OCI-LY1 (cell line): ENCODE data around the gene FAIM2.

Source experiments
- H2AFZ ChIP-seq: fragments of 200-600 bp; sonication (generic), shearing (Covaris generic); 2 replicates; pipeline ENCODE4 v1.6.0; 2014; ENCODE audit warnings: antibody characterized with exemption, mild to moderate bottlenecking, low read length
- H3F3A ChIP-seq: fragments of 200-600 bp; sonication (generic), shearing (Covaris generic); 2 replicates; pipeline ENCODE4 v1.6.0; 2014; ENCODE audit warnings: mild to moderate bottlenecking, antibody characterized with exemption, low read length, moderate library complexity; ENCODE audit not compliant: insufficient read depth
- H3K27ac ChIP-seq: fragments of 200-600 bp; sonication (generic); 2 replicates; pipeline ENCODE4 v1.5.1; 2014; ENCODE audit warnings: low read length, mixed run types, mild to moderate bottlenecking, low read depth; ENCODE audit not compliant: poor library complexity, severe bottlenecking
- H3K27me3 ChIP-seq: fragments of 200-600 bp; sonication (generic); 2 replicates; pipeline ENCODE4 v1.6.0; 2014; ENCODE audit warnings: antibody characterized with exemption, mild to moderate bottlenecking, low read length, moderate library complexity; ENCODE audit not compliant: insufficient read depth
- H3K36me3 ChIP-seq: fragments of 200-600 bp; sonication (generic); 2 replicates; pipeline ENCODE4 v1.6.1; 2014; ENCODE audit warnings: mild to moderate bottlenecking, antibody characterized with exemption, low read length, moderate library complexity, mixed read lengths; ENCODE audit not compliant: insufficient read depth
- H3K4me1 ChIP-seq: fragments of 200-600 bp; sonication (generic); 2 replicates; pipeline ENCODE4 v1.5.1; 2014; ENCODE audit warnings: mild to moderate bottlenecking, low read length, moderate library complexity; ENCODE audit not compliant: insufficient read depth, severe bottlenecking
- H3K4me2 ChIP-seq: fragments of 200-600 bp; sonication (generic), shearing (Covaris generic); 2 replicates; pipeline ENCODE4 v1.6.1; 2014; ENCODE audit warnings: low read length
- H3K4me3 ChIP-seq: fragments of 200-600 bp; sonication (generic); 2 replicates; pipeline ENCODE4 v1.5.1; 2014; ENCODE audit warnings: low read length, low read depth, mild to moderate bottlenecking, mixed read lengths; ENCODE audit not compliant: poor library complexity, severe bottlenecking
- H3K79me2 ChIP-seq: fragments of 200-600 bp; shearing (Covaris generic); 2 replicates; pipeline ENCODE4 v1.6.1; 2016; ENCODE audit warnings: mixed run types, low read length, mixed read lengths; ENCODE audit not compliant: insufficient read depth
- H3K9ac ChIP-seq: fragments of 200-600 bp; sonication (generic), shearing (Covaris generic); 2 replicates; pipeline ENCODE4 v1.6.1; 2014; ENCODE audit warnings: mild to moderate bottlenecking, low read length, mixed read lengths
- H3K9me2 ChIP-seq: fragments of 200-600 bp; sonication (generic), shearing (Covaris generic); 2 replicates; pipeline ENCODE4 v1.6.1; 2014; ENCODE audit warnings: low read depth, mild to moderate bottlenecking, low read length, mixed read lengths
- H3K9me3 ChIP-seq: fragments of 200-600 bp; shearing (Covaris generic); 2 replicates; pipeline ENCODE4 v1.6.1; 2014; ENCODE audit warnings: low read length, mixed read lengths
- H4K20me1 ChIP-seq: fragments of 200-600 bp; sonication (generic), shearing (Covaris generic); 2 replicates; pipeline ENCODE4 v1.6.0; 2016; ENCODE audit warnings: mild to moderate bottlenecking, low read length; ENCODE audit not compliant: insufficient read depth
- EZH2 ChIP-seq: fragments of 200-600 bp; sonication (generic), shearing (Covaris generic); IDR thresholded peaks from 2 replicates; pipeline ENCODE4 v1.8.0; 2017; ENCODE audit warnings: borderline replicate concordance, mixed run types, mild to moderate bottlenecking, antibody characterized with exemption, low read length, moderate library complexity, mixed read lengths
- TF ChIP-seq, protein P1 (sequence below): fragments of 200-600 bp; sonication (generic), shearing (Covaris generic); IDR thresholded peaks from 2 replicates; pipeline ENCODE4 v1.5.1; 2017; ENCODE audit warnings: mild to moderate bottlenecking, antibody characterized with exemption, low read length, moderate library complexity, mixed read lengths

The FAIM2 gene

DNA sequence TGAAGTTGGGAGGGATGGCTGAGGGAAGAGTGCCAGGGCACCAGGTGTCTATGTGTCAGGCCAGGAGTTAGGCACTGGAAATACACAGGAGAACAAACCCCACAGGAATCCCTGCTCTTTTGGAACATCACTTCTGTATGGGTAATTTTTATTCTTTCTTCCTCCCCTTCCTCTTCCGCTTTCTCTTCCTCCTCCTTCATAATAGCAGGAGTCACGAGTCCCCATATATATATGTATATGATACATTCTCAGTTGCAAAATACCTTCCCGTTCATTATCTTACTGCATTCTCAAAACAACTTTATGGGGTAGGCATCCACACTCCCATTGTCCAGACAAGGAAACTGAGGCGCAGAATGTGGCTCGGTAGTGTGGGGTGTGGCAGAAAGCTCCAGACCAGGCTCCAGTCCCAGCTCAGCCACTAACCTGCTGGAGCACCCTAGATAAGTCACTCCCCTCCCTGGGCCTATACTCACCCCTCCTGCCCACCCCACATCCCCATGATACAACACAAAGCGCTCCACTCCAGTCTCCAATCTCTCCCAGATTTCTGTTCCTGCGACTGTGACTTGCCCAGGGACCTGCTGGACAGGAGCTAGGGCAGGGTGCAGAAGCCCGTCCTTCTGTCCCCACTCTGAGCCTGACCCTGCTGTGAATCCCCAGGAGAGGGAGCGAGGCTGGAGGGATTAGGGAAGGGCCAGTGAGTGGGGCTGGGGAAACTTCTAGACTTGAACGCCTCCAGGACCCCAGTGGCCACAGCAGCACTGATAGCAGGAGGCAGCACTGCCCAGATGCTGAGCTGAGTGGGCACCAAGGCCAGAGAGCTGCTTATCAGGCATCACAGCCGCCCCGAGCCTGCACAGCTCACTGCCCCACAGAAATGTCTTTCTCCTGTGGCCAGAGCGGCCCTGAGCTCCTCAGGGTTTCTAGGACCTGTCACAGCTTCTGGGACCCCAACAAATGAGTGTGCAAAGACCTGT lies 45.5 kb upstream of the FAIM2 start:
- no peaks in the 10 kb centered on the region for H3K9me2 ChIP-seq
- TF ChIP-seq EZH2, result no peak
- TF ChIP-seq, protein P1, sequence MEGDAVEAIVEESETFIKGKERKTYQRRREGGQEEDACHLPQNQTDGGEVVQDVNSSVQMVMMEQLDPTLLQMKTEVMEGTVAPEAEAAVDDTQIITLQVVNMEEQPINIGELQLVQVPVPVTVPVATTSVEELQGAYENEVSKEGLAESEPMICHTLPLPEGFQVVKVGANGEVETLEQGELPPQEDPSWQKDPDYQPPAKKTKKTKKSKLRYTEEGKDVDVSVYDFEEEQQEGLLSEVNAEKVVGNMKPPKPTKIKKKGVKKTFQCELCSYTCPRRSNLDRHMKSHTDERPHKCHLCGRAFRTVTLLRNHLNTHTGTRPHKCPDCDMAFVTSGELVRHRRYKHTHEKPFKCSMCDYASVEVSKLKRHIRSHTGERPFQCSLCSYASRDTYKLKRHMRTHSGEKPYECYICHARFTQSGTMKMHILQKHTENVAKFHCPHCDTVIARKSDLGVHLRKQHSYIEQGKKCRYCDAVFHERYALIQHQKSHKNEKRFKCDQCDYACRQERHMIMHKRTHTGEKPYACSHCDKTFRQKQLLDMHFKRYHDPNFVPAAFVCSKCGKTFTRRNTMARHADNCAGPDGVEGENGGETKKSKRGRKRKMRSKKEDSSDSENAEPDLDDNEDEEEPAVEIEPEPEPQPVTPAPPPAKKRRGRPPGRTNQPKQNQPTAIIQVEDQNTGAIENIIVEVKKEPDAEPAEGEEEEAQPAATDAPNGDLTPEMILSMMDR, result no peak
- no peaks in the 10 kb centered on the region for H3K9me3 ChIP-seq
- H3K27me3 ChIP-seq, result peaks cover 5% of the 10 kb centered on the region
- no peak overlapping the region for H3K27ac ChIP-seq
- H3K4me2 ChIP-seq, result no peak overlapping the region
- no peaks in the 10 kb centered on the region for H3K36me3 ChIP-seq
- H3K79me2 ChIP-seq, result no peaks in the 10 kb centered on the region
- H4K20me1 ChIP-seq, result no peaks in the 10 kb centered on the region
- no peaks in the 10 kb centered on the region for H3F3A ChIP-seq
- no peak overlapping the region for H3K9ac ChIP-seq
- H2AFZ ChIP-seq, result no peak overlapping the region
- no peak overlapping the region for H3K4me3 ChIP-seq
- peaks cover 6% of the 10 kb centered on the region for H3K4me1 ChIP-seq

DNA sequence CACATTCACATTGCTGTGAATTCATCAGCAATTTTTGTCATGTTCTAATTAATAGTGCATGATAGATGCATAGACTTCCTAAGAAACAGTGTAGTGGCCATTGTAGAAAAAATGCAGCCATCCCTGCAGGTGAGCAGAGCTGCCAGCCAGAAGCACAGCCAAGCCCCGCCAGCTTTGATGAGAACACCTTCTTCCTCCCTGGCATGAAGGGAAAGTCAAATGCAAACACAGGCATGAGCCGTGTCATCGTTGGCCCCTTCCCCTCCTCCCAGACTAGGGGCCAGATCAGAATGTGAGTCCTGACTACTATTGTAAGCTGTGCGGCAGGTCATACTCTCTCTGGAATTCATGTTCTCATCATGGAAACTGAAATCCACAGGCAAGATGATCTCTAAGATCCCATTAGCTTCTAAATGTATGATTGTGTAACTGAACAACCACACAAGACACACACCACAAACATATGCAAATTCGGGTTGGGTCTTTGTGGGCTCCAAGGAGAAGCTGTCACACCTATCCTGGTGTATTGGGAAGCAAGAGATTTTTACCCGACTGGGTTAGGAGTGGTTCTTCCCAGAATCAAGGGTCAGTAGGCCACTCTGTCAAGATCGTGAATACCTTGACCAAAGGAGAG lies 44.0 kb upstream of the FAIM2 start:
- no peaks in the 10 kb centered on the region for H4K20me1 ChIP-seq
- no peak overlapping the region for H3K4me2 ChIP-seq
- no peaks in the 10 kb centered on the region for H3K9me2 ChIP-seq
- H3K36me3 ChIP-seq, result no peaks in the 10 kb centered on the region
- H3K4me3 ChIP-seq, result no peak overlapping the region
- H3K79me2 ChIP-seq, result no peaks in the 10 kb centered on the region
- no peak overlapping the region for H3K9ac ChIP-seq
- H3K4me1 ChIP-seq, result peaks cover 7% of the 10 kb centered on the region
- TF ChIP-seq, protein P1, result no peak
- TF ChIP-seq EZH2, result no peak
- H3K27me3 ChIP-seq, result no peaks in the 10 kb centered on the region; the same call in 1 of the 2 replicates
- H3K9me3 ChIP-seq, result no peaks in the 10 kb centered on the region
- H3F3A ChIP-seq, result no peaks in the 10 kb centered on the region
- H3K27ac ChIP-seq, result no peak overlapping the region
- H2AFZ ChIP-seq, result no peak overlapping the region

DNA sequence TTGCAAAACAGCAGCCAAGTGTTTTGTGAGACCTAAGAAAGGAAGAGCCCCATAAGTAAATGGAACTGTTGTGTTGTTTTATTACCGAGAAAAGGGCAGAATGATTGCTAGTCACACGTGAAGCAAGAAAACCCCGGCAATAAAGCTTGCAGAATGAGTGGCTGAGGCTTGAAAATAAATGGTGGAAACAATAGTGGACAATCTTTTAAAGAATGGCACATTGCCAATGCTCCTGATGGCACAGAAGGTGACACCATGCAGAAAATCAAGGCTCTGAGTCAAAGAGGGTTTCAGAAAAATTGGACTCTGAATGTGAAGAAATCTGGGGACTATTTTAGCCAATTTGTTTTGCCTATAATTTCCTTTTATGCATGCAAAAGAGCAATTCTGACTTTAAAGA lies 42.8 kb upstream of the FAIM2 start:
- Histone ChIP-seq H3K27ac (no peak overlapping the region), H3F3A (no peaks in the 10 kb centered on the region), H3K4me1 (peaks cover 19% of the 10 kb centered on the region), H3K36me3 (no peaks in the 10 kb centered on the region), H3K9ac (no peak overlapping the region), H3K4me3 (no peak overlapping the region), H3K27me3 (no peaks in the 10 kb centered on the region; the same call in 1 of the 2 replicates), H3K9me3 (no peaks in the 10 kb centered on the region), H3K4me2 (no peak overlapping the region), H4K20me1 (no peaks in the 10 kb centered on the region), H3K9me2 (no peaks in the 10 kb centered on the region), H3K79me2 (no peaks in the 10 kb centered on the region), H2AFZ (no peak overlapping the region)
- TF ChIP-seq, protein P1, result no peak
- no peak for TF ChIP-seq EZH2
